Mesenteric fat pad (tissue), 1 donor: Measurements from ENCODE around the gene FASN. TPM values are rescaled to one million over a fixed set of nuclear protein-coding genes. Genes with fewer than 3 reads are reported as not detected.

Experiments used
- DNase-seq: peaks from one replicate; pipeline ENCODE4 v3.0.0-alpha.2; 2020; ENCODE audit warnings: low spot score
- total RNA-seq: library from RNA; stranded (reverse); fragmentation: NEBNext Ultra II Directional; extraction: Animal tissue kit (Norgen Biotek cat#: 25700); gene quantifications from one replicate; pipeline ENCODE4 v1.2.1, GENCODE V29; 2021
- donor health status: DM: yes; HTN: yes; CAD: no.

The FASN gene
- total RNA-seq, 1 donor from 2014 or later: 1,109 TPM

DNA sequence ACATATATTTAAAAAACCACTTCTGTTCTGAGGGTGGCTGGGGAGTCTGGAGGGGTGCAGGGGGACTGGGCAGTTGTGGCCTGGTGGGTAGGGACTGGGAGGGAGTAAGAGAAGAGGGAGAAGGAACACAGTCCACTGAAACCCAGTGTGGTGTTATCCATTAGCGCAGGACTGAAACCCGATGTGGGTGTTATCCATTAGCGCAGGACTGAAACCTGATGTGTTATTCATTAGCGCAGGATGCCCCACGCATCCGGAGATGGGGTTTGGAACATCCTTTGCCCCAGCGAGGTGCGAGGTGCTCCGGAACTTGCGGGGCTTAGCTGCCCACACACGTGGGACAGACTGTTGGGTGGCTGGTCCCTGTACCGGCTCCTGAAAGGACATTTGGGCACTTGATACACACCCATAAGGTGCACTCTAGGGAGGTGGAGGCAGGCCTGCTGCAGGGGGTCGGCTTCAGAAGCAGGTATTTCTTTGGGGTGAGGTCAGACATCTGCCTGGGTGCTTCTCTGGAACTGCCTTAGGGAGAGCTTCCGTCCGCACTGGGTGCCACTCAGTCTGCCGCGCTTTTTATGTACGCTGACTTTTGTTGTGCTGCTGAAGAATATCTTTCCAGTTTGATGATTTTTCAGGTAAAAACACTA is 20.3 kb upstream of the FASN start:
- no peak for DNase-seq

DNA sequence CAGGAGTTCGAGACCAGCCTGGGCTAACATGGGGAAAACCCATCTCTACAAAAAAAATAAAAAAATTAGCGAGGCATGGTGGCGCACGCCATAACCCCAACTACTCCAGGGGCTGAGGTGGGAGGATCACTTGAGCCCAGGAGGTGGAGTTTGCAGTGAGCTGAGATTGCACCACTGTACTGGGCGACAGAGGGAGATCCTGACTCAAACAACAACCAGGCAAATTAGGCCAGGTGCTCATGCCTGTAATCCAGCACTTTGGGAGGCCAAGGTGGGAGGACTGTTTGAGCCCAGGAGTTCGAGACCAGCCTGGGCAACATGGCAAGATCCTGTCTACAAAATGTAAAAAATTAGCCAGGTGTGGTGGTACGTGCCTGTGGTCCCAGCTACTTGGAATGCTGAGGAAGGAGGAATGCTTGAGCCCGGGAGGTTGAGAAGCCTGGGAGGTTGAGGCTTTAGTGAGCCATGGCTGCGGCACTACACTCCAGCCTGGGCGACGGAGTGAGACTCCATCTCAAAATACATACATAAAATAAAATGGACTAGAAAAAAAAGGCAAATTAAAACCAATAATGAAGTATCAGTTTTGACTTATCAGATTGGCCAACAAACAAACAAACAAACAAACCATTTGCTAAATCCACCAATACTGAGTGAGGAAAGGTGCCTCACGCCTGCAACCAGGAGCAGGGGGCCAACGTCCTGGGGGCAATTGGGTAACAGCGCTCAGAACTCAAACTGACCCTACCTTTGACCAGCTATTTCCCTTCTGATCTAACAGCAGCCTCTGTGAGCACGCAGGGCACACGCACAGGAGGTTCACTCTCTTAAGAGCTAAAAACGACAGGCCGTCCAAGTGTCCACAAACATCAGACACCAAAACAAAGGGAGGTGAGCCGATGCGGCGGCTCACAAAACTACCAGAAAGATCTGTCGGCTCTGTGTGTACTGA is 19.4 kb upstream of the FASN start:
- DNase-seq: no peak

DNA sequence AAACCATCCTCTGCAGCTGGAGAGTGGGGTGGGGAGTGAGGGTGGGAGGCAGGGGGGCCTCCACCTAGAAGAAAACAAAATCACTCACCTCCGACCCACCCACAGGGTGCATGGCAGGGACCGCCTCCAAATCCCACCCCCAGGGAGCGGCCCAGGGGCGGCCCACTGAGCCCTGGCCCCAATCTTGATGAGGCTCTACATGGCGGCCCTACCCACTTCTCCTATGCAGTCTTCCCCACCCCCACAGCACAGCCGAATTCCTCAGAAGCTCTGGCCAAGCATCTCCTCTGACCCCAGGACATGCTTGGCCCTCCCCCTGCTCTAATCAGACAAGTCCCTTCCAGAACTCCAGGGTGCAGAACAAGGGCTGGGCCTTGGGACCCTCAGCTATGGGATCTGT is 18.2 kb upstream of the FASN start:
- DNase-seq: no peak

DNA sequence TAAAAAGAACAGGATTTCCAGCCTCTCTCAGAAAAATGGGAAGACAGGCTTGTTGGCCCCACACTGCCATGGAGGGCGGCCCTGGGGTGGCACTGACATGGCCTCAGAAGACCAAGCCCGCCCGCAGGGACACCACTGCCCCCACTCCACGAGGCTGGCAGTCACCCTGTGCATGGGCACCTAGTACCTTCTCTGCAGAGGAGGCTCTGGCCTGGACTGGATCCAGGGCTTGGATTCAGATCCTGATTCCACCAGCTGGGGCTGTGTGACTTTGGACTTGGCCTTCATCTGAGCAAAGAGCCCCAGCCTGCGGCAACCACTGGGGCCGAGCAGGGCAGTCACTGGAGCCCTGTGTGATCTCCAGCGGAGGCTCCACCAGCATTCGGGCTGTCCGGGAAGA is 16.8 kb upstream of the FASN start:
- no peak for DNase-seq

DNA sequence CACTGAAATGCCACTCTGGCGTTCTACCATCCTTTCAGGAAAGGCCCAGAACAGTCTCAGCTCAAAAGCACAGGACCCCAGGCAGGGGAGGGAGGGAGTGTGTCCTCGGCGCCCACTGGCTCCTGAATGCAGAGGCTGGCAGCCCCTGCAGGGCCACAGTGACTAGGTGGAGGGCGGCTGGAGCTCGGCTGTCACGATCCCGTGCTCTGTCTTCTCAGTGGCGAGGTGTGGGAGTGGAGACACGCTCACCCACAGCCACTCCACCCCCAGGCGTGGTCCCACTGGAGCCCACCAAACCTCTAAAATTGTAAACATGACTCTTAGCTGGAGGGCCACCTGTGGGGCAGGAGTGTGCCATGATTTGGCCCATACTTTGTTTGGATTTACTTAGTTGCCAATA is 16.4 kb upstream of the FASN start:
- no peak for DNase-seq

DNA sequence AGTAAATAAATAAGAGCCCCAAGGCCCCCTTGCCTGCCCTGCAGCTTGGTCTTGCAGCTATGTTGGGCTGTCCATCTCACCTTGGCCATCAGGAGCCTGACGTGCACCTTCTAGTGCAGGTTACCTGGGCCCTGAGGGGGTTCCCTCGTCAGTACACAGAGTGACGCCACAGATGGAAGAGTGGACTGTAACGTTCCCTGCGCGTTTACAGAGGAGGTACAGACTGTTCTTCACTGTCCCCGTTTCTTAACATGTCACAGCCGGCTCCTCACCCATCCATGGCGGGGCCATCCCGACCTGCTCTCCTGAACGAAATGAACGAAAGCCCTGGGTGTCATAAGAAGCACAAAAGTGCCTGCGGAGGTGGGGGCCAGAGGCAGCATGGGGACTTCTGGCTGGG is 15.9 kb upstream of the FASN start:
- DNase-seq: no peak

DNA sequence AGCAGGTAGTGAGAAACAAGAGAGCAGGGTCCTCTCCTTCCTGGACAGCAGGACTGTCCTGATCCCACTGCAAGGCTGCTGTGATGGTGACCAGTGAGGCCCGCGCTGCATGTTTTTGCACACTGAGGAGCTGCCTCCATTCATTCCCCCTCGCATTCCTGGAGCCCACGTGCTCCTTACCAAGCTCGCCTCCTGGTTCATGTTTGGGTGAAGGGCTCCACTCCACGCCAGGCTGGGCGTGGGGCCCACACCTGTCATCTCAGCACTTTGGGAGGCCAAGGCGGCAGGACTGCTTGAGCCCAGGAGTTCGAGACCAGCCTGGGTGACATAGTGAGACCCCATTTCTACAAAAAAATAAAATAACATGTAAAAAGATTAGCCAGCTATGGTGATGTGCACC is 15.4 kb upstream of the FASN start:
- DNase-seq: no peak

DNA sequence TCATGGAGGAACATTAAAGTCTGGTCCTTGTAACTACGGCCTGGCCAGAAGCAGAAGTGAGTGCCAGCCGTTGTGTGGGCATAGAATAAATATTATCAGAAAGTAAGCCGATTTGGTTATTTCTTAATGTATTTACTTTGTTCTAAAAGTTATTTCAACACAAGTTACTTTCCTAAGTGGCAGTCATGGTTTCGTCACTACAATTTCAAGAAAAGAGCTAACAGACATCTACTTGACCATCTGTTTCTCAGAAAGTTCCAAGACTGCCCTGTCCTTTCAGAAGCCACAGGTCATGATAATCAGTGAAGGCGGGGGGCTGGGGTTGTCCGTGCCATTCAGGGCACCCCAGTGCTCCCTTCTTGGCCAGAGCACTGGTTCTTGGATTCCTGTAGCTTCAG is 14.9 kb upstream of the FASN start:
- DNase-seq: no peak

DNA sequence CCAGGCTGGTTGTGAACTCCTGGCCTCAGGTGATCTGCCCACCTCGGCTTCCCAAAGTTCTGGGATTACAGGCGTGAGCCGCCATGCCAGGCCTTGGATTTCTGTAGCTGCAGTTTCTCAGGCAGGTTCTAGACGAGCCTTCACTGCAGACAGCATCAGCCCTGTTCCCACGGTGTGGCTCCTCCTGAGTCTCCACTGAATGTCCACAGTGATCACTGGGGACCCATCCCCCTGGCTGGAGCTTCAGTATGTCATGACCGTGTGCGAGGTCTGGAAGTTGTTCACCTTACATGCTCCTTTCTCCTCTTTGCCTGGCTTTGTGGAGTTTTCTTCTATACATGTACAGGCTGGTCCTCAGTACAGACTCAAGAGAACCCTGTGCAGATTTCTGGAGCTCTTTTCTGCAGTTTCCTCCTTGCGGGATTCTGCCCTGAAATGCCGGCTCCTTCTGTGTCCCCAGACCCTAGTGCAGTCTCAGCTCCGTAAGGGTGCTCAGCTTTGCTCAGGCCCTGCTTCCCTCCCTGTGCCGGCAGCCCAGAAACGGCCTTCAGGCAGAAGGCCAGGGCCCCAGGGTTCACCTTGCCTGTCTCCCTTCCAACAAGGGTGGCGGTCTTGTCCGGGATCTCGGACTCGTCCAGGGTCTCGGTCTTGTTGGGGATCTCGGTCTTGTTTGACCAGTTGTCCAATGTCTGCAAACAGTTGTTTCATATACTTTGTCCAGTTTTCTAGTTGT is 14.3 kb upstream of the FASN start:
- DNase-seq: no peak

DNA sequence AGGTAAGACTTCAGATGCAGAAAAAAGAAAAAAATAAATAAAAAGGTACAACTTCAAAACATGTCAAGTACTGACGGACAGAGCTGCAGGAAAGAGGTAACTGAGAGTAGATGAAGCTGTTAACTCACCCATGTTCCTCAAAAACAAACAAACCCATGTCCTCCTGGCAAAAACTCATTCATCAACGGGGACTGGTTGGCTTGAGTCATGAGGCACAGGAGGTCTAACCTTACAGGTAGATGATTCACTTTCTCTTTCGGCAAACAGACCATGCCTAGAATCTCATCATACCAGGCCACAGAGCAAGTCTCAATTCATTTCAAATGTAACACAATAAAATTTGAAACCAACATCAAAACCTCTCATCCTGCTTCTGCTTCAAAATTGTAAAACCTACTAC is 12.3 kb upstream of the FASN start:
- no peak for DNase-seq

DNA sequence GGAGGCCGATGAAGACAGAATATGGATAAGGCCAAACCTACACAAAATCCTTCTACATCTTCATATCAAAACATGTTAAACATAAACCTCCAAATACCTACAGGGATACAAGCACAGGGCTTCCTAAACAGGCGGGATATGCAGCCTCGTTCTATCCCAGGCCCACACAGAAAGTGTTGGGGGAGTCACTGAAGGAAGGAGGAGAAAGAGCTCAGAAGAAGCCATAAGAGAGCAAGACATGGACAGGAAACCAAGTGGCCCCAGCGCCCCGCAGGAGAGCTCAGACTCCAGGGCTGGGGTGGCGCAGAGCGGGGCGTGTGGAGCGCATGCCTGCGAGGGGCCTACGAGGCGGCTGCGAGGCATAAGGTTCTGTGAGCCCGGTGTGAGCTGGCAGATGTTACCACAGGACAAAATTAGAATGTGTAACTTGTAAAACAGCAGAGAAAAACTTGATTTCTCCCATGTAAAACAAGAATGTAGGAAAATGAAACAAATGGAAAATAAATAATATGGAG is 11.0 kb upstream of the FASN start:
- DNase-seq: no peak

DNA sequence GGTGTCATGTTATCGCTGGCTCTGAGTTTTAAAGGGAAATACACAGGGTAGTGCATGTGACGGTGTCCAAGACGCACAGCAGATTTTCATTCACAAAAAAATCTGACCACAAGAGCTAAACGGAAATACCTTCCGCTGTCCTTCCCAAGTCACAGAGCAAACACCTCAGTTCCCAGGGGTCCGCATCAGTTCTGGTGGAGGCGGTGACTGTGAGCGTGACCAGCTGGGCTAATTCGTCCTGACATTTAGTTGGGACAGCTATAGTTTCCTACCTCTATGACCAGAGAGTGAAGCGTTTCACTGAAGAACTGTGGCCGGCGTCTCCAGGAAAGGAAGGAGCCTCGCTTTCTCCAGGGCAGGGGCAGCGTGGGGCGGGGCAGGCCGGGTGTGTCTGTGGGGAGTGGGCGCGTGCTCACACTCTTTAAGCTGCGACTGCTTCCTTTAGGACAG is 10.5 kb upstream of the FASN start:
- DNase-seq: no peak

DNA sequence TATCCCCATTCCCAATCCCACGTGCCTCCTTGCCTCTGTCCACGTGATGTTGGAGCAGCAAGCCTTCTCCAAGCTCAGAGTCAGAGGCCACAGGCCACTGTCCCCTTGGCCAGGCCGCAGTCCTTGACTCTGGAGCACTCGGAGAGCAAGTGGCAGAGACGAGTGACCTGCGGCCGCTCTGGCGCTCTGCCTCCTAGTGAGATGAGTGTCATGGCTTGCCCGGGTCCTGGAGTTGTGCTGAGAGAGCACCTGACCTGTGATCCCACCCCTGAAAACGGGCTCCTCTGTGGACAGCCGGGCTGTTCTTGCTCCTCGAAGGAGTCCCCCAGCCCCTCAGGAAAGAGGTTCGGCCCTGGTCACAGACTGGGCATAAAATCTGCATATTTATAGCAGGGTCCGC is 10.0 kb upstream of the FASN start:
- no peak for DNase-seq

DNA sequence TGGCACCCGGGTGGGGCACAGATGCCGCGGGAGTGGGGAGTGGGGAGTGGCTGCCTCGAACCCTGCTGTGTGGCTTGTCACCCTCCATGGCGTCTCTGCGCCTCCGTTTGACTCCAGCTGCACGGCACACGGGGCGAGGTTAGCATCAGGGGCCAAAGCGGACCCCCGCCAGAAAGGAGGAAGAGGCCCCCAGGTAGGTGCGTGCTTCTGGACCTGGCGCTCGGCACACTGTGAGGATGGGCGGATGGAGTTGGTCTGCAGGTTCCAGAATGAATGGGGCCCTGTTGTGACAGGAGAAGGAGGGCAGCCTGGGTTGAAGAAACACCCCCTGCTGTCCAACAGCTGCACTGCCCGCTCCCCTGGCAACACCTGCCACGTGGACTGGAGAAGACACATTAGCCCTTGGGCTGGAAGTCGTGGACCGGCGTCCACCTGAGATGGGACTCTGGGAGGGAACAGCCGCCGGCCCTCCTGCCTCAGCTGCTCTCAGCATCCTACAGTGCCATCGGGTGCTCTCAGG is 9.4 kb upstream of the FASN start:
- DNase-seq: no peak

DNA sequence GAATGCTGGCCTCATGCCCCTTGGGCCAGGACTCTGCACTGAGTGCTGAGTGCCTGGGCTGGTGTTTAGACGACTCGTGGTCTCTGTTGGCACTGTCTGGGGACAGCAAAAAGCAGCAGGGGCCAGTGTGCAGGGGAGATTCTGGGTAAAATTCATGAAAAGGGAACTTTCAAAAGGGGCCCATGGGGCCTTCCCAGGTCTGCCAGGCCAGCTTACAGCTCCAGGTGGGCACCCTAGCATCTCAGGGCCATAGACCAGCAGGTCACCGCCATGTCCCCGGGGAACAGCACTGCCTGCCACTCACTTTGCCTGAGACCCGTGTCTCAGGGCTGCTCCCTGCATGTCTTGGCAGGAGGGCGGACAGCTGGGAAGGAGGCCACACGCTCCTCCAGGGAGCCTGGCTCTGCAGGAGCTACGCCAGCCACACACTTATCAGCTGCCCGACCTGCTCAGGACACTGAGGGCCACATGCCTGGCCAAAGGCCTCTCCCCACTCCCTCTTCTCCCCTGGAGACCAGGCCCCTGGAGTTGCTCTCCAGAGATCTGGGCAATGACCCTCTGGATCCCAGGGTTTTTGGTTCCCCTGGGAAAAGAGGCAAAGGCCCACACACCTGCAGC is 8.8 kb upstream of the FASN start:
- DNase-seq: no peak

DNA sequence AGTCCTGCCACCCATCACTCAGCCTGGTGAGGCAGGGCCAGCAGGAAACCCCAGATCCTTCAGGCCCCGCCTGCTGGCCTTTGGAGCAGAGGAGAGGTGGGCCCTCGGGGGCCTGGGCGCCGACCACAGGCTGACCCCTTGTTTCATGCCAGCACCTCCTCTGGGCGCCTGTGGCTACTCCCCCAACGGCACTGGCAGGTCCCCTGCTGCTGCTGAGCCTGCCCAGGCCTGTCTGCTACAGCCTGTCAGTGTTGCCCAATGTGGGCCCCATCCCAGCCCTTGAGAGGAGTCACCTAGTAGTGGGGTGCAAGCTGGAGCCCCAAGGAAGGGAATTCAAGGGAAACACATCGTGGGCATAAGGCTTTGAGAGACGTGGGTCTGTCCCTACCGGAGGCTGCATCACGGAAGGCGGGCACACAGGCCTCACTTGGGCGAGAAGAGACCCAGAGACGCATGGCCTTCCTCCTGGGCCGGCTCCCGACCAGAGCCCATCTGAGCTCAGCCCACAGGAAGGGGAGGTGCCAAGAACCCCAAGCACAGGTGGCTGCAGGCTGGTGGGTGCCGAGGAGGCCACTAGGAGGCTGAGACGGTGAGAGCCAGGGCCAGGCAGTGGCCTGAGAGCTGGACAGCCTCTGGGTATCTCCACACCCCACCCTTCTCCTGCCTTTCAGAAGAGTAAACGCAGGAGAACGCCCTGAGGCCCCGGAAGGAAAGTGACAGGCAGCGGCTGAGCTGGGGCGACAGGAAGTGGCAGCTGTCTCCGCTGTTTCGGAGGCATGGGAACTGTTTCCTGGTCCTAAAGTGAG is 8.0 kb upstream of the FASN start:
- DNase-seq: no peak

DNA sequence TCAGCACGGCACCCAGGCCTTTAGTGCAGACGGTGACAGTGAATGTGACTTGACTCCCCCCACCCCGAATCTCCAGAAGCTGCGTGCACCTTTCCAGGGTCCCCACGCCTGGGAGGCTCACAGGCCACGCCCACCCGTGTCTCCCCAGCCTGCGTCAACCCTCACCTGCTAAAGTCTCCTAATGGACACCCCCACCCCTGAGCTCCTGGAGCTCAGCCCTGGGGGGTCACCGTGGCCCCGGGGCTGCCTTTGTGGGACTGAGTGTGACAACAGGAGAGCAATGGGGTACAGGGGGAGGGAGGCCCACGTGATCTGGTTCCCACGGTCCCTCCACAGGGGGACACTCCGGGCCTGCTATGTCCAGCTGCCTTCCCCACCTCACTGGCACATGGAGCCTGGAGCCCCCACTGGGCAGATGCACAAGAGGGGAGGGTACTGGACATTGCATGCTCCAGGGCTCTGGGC is 7.4 kb upstream of the FASN start:
- no peak for DNase-seq

DNA sequence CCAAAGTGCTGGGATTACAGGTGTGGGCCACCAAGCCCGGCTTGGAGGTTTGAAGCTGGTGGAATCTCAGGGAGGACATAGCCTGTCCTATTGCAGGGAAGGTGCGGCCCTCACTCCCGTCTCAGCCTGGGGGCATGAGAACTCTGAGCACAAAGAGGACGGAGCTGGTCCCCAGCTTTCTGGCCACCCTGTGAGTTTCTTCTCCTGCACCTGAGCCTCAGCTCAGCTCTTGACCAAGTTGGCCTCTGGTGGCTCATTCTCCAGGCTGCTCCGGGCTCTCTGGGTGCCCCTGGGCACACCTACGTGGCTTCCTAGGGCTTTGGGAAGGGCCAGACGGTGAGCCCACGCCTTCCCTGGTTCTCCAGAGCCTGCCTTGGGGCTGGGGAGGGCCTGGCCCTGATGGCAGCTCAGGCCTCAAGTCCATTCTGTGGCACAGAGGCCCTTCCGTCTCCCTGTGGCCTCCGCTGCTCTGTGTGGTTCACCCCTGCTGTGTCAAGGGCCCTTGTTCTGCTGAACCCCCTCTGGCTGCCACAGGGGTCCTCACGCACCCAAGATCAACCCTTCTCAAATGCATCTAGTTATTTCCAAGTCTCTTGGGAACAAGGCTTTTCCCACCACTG is 6.9 kb upstream of the FASN start:
- no peak for DNase-seq

DNA sequence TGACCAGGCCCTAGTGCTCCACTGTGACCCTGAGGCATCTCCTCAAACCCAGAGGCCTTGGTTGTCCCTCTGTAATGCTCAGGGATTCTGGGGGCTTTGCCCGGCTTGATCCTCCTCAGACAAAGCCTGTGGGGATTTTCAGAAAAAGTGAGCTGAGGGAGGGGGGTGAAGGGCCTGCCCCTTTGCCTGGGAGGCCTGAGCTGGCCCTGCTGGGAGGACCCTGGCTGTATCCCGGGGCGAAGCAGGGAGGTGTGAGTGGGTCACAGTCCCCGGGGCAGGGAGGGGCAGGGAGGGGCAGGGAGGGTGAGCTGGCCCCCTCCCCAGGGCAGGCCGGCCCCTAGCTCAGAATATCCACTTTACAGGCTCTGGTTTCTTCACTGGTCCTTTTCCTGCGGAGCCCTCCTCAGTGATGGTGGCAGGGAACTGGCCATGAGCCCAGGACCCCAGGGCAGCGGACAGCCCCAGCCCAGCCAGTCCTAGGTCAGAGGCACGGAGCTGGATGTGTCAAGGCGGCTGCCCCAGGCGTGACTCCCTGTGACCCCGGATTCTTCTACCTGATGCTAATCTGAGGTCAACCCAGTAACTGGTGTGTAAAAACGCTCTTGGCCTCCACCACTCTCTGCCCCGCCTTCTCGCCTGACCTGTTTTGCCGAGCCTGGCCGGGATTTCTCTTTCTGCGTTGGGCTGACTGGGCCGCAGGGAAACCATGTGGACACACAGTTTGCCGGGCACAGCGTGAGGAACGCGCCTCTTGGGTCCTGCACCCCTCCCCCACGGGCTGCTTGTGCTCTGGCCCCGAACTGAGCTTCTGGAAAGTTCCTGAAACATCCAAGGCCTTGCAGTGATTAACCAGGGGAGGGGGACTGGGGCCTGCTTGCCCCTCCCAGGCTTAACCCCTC is 5.8 kb upstream of the FASN start:
- no peak for DNase-seq
